Stimulated activated CD4-positive, alpha-beta T cell treated with anti-CD3 and anti-CD28 coated beads, Interleukin-12 subunit alpha, Interleukin-12 subunit beta, amount 100 ng/mL, for 48 hours (primary cell): ENCODE data around the gene ITPA.

ENCODE experiments used
- DNase-seq, 3 donors: peaks; one replicate each; pipeline ENCODE4 v3.0.0-alpha.2; 2020; ENCODE audit warnings: low read depth in 2 of 3, low spot score in 1 of 3

Gene ITPA

DNA sequence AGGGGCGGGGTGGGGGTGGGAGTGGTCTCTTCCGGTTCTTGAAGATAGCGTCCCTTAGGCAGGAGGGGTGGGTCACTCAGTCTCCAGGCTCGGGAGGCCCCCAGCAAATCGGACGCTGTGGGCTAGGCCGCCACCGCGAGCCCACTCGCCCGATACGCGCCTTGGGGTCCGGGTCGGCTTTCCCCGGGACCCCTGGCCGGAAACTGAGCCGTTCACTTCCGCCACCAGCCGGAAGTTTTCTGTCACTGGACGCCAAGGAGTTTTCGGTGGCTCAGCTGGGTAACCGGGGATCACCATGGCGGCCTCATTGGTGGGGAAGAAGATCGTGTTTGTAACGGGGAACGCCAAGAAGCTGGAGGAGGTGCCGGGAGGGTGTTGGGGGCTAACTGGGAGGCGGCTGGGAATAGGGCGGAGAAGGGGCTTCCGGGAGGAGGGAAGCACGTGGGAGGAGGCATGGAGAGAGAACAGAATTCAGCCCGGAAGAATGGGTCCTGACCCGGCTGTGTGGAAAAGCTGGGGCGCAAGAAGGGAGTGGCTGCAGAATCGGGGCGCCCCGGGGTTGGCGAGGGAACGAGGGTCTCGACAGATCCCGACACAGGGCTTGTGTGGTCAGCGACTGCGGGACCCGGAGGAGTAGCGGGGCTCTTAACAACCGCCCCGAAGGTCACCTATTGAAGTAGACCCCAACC is at the start of gene ITPA:
TSS of gene ITPA (plus strand) at position 242 of the 689 bp plus-strand sequence. CDS start at position 296, 54 bp downstream.
- DNase-seq, result peak; percentile 31 to 61 (median 40)

DNA sequence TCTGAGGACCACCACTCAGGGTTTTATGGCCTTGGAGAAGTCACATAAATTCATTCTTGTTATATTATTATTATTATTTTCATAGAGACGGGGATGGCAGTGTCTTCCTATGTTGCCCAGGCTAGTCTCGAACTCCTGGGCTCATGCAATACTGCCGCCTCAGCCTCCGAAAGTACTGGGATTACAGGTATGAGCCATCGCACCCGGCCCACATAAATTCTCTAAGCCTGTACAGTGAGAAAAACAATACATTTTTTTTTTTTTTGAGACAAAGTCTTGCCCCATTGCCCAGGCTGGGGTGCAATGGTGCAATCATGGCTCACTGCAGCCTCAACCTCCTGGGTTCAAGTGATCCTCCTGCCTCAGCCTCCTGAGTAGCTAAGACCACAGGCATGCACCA is 48.9 kb upstream of the ITPA start:
- DNase-seq, result no peak

DNA sequence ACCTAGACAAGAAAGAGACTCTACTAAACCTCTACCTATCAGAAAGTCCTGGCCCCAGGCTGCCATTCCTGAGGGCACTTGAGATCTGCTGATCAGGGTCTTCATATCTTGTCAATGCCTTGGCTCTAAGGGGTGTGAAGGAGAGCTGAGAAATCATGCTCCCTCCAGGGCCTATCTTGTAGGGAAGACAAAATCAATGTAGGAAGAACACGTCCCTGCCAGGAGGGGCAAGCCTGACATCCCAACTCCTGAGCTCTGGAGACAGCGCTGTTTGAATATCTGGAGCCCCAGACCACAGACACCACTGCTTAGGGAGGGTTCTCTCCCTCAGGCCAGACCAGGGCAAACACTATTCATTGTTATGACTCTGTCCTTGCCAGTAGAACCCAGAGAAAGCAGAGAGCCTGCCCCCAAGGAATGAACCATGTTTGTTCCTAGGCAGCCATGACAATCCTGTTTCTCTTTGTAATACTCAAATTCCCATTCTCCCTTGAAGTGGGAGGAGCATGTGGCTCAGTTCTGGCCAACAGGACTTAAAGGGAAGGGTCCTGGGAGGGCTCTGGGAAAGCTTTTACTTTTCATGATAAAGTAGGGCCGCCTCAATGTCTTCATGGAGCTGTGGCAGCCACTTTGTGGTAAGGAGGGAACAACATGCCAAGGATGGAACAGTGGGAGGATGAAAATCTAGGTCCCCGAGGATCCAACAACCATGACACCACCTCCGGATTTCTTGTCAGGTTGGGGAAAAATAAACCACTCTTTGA is 47.8 kb upstream of the ITPA start:
- no peak for DNase-seq

DNA sequence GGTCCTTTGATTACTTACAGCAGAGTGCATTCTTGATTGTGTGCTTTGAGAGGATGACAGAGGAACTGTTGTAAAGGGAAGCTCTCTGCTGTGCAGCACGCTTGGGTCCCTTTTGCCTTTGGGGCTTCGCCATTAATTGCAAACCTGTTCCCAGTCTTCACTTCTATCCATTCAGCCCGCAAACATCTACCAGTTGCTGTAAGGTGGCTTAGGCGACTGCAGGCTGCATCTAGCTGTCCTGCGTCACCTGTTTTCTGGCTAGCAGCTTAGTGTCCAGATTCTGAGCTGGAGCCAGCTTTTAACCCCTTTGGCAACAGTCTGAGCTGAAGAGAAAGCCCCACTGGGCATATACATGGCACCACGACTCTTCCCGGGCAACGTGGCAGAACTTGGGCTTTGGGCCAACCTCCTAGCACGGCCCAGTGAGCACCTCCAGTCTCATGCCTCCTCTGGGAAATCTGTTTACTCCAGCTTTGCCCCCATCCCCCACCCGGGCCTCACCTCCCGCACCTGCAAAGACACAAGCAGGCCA is 47.2 kb upstream of the ITPA start:
- DNase-seq, result no peak

DNA sequence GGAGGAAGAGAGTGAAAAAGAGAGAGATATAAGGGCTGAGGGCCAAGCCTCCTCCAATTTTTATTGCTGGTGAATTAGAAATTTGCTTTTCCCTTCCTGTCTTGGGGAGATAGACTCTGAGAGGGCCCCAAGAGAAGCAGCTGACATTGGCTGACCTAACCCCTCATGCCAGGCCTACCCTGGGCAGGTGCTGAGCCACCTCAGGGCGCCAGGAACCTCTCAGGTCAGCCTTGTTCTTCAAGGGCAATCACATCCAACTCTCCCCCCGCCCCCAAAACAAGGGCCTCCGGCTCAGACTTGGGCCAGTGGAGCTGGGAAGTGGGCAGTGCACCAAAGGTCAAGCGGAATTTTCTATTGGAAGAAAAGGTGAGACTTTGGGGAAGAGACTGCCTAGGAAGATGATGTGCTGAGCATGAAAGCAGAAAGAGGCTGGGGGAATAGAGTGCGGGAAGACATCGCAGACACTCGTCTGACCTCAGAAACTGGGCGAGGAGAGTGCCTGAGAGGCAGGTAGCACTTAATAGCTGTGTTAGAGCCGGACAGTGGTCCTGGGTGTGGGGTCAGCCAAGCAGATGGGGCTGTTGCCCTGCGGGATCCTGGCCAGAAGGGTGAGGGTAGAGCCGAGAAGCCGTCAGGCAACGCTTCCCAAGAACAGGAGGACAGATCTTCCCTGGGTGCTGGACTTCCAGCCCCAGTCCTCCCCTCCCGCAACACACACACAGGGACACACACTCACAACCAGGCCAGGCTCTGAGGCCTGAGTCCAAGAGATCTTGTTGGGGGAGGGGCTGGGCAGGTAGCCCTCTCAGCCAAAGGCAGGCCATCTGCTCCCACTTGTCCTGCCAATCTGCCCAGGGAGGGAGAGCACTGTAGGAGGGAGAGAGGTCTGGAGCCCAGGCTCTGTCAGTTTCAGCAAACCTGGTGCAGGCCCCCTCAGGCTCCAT is 45.9 kb upstream of the ITPA start:
- DNase-seq, result no peak

DNA sequence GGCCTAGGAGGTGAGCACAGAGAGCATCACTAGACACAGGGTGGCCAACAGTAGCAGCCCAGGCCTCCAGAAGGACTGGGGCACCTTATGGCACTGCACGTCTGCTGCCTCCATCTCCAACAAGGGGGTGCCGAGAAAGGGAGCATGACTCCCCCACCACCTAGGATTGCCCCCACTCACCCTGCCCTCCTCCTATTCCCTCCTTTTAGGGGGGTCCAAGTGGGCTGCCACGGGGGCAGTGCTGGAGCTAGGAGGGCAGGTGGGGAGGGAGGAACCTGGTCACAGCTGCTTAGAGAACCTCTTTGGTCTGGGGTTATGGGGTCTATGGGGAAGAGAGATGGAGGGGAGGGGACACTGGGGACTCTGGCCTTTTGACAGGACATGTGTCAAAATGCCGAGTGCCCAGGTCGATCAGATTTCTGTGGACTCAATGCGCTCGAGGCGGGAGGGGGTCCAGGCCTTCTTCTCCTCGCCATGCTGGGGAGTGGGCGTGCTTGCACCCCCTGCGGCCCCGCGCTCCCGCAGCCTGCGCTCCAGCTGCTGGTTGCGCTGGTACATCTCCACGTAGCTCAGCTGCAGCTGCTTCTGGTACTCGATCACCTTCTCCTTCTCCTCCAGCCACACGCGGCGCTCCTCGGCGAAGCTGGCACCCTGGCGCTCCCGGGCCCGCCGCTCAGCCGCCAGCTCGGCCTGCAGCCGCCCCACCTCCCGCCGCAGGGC is 45.1 kb upstream of the ITPA start:
- DNase-seq, result no peak

DNA sequence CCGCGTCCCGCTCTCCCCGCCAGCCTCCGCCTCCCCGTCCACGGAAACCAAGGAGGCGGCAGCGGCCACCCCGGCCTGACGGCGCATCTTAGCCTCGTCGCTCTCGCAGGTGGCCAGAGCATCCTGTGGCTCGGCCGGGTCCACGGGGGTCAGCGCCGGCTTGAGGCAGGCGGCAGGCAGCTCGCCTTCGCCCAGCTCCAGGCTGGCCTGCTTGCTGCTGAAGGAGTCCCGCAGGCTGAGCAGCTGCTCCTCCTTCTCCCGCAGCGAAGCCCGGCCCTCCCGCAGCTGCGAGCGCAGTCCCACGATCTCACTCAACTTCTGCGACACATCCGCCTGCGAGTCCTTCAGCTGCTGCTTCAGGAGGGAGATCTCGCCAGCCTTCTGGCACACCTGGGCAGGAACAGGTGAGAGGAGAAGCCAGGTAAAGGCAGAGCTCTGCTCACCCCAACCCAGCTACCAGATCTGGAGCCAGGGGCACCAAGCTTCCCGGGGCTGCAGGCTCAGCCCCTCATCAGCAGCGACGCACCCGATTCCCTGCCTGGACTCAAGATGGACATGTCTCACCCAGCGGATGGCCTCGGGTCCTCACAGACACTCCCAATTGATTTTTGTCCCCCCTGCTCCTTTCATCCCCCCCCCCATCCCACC is 44.4 kb upstream of the ITPA start:
- DNase-seq, result no peak

DNA sequence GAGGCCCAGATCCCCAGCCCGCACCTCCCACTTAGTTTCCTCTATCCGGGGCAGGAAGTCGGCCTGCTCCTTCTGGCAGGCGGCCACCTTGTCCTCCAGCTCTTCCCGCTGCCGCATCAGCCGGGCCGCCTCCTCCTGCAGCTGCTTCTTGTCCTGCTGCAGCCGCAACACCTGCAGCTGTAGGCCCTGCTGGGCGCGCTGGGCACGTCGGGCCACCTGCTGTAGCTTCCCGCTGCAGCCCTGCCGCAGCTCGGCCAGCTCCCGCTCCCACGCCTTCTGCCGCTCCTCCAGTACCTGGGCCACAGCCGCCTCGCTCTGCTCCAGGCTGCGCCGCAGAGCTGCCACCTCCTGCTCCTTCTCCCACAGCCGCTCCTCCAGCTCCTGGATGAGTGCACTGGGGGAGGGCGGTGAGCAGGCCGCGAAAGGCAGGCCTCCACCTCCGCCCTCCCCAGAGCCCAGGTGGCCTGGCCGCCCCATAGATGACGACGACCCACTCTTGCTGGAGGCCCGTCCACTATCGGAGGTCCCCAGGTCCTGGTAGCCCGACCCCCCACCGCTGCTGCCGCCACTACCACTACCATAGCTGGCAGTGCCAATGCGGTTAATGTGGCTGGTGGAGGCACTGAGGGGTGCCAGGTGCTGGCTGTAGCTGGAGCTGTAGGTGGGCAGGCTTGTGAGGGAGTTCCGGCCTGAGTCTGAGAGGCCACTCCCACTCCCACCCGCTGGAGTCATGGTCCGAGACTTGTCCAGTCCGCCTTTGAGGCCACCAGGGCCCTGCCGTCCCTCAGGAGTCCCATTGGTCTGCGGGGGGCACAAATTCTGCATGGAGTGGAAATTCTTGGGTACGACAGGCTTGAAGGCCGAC is 43.6 kb upstream of the ITPA start:
- DNase-seq, result no peak

DNA sequence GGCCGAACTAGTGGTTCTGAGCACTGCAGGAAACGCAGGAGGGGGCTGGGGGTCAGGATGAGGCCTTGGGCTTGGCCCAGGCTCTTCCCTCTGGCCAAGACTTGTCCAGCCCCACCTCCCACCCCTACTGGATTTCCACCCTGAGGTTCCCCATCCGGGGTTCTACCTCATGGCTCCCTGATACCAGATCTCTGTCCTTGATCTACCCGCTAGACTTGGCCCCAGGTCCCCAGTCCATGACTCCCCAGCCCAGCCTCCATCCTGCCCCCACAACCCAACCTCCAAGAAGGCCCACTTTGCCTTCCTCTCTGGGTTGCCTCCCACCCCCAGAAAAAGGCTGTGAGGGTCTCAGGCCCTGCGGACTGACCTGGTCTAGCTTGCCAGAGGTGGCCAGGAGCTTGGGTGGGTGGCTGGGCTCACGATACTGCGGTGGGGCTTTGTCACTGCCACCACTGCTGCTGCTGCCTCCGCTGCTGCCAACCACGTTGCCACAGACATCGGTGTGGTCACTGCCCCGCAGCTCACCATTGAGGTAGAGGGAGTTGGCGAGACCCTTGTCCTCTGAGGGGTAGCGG is 42.9 kb upstream of the ITPA start:
- DNase-seq, result no peak

DNA sequence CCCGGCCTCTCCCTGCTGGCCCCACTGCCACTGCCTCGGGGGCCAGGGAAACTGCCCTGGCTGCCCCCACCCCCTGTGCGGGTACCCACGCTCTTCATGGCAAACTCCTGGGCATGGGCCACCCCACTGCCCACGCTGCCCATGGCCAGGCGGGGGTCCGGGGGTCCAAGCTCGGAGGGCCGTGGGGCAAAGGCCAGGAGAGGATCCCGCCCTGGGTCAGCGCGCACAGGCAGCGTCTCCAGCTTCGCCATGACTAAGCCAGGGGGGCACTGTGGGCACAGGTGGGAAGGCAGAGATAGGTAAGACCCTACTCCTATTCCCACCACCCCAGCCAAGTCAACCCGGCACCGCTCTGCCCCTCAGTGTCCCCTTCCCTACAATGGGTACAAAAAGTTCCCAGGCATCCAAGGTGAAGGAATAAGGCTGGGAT is 42.4 kb upstream of the ITPA start:
- DNase-seq, result no peak

DNA sequence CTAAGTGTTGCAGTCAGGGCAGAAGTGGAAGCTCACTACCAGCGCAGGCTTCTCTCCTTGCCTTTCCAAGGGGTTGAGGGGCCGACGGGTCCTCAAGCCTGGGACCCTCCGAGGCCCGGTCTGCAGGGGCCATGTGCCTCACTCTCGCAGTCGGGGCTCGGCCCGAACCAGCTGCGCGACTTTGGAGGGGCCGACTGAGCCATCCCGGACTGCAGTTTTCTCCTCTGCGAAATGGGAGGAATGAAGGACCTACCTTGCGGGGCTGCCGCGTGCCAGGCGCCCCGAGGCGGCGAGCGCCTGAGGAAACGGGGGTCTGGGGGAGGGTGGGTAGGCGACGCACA is 41.6 kb upstream of the ITPA start:
- no peak for DNase-seq

DNA sequence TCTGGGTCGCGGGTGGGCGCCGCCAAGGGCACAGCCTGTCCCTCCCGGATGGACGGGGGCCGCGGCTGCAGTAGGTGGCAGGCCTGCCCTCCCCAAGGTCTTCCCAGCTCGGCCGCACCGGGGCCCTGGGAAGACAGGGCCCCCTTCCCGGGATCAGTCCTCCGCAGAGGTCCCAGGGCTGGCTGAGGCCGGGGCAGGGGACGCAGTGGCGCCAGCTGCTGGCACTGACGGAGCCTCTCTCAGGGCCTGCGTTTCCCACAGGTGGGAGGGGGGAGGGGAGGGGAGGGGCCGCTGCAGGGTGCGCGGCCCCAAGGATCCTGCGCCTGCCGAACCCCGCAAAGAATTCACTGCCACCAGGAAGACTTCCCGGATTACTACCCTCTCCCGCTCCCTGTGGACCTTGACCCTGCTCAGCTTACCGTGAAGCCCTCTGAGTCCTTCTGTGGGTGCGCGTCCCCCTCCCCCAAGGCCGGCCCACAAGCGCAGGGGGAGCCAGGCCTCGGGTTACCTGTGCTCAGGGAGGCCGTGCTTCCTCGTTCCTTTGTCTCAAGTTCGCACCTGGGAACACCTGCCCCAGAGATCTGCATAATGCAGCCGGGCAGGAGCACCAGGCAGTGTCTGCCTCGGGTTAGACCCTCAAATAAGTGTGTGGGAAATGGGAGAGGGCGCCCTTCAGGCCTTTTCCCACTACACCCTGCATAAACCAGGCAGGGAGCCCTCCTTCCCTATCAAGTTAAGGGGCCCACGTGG is 41.0 kb upstream of the ITPA start:
- no peak for DNase-seq

DNA sequence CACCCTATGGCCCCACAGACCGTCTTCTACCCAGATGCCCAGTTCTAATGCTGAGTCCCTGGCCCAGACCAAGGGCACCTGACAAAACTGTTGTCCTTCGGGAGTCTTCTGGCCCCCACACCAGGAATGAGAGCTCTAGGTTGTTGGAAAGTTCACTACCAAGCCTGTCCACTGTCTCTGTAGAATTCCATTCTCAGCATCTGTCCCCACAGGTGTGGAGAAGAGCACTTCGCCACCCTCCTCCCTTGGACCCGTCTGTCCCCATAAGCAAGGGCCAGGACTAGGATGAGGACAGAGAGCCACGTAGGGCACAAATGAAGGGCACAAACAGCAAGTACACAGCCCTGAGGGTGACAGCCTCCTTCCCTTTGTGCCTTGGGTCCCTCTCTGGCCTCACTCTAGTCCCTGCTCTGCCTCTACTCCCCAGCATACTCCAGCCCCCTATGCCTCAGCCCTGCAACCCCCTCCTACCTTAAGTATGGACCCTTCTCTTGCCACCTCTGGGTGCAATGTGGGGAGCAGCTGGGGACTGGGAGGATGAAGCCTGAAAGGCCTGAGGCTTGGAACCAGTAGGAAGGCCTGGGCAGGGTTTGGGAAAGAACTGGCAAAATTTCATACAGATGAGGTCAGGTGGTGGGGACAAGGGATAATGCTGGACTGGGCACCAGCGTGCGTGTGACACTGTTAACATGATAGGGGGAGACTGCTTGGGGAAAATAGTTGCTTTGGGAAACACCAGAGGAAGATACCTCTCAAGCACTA is 40.3 kb upstream of the ITPA start:
- no peak for DNase-seq

DNA sequence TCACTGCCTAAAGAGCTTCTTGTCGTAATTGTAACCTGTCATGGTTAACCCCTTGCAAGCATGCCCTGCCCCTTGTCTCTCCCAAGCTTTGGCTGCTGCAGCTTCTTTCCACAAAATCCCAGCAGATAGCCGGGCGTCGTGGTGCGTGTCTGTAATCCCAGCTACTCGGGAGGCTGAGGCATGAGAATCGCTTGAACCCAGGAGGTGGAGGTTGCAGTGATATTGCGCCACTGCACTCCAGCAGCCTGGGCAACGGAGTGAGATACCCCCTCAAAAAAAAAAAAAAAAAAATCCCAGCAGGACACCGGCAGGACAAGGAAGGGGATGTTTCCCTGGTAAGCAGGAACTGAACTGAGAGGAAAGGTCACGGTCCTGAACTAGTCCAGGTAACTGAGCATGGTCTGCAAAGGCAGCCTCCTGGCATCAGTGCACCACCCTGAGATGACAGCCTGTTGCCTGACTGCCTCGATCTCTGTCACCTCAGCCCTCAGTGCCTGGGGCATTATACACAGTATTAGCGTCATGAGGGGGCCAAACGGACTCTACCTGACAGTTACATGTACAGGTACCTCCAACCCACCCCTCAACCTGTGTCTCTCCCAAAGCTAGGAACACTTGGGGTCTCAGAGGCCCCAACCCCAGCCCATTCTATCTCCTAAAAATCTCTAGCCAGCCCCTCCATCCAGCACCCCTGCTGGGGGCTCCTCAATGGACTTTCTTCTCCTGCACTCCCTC is 37.7 kb upstream of the ITPA start:
- no peak for DNase-seq

DNA sequence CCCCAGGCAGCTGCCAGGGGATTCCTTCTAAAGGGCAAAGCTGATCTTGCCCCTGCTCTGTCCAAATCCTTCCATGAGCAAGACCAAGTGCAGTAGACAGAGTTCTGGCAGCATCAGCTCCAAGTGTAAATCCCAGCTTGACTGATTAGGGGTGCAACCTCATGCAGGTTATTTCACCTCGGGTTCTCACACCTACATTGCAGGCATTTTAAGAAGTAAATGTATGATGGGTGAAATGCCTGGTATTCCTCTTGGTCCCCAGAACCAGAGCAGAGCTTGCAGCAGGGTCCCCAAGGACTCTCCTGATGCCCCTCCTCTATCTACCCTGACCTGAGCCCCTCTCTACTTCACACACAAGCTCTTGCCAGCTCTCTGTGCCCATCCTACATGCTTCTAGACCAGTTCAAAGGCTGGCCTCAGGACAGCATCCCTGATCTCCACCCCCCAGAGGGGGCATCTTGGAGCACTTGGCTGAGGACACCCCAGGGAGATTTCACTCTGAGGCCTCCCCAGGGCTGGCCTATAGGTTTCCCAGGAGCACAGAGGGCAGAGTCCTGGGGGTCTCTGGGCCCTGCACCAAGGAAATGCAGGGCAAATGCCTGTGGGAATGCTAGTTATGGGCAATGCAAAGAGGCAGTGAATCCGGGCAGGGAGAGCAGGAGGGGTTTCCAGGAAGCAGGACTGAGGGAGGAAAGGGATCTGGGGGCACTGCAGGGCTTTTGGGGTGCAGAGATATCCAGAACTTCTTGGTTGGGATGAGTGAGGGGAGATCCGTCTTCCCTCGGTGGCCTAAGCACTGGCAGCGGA is 37.0 kb upstream of the ITPA start:
- no peak for DNase-seq
